Stimulated activated CD4-positive, alpha-beta T cell treated with anti-CD3 and anti-CD28 coated beads, TNF-alpha, amount 100 ng/mL, for 4 hours (primary cell): Measurements from ENCODE around the gene WNK4.

Experiments used
- DNase-seq, 3 experiments: peaks; one replicate each; pipeline ENCODE4 v3.0.0-alpha.2; 2020; ENCODE audit warnings: low read depth in 3 of 3

Gene WNK4

DNA sequence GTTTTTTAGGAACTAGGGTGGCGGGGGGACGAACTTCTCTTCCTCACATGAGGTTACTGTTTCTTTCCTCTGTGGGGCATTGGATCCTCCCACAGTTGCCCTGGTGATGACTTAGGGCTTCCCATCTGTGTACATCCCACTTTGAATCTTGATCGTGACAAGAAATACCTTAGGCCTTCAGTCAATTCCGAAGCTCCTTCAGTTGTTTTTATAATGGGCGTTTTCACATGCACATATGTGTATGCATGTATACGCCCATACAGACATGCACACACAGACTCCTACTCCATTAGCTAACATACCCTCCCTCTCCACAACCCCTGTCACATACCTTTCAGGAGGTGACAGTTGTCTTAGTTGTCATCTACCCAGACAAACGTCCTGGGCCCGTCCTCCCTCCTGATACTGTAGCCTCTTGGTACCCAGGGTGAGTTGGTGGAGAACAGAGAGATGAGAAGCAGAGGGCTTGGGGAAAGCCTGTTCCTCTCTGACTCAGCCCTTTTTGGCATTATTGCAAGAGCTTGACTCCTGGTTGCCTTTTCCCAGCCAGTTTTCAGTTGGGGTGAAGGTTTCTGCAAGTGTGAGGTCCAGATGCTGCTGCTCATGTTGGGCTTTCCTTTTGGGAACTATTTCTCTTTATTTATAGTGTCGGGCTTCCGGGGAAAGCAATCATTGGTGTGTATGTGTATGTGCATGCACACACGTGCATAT, 61.7 kb downstream of the WNK4 start:
- no peak for DNase-seq

DNA sequence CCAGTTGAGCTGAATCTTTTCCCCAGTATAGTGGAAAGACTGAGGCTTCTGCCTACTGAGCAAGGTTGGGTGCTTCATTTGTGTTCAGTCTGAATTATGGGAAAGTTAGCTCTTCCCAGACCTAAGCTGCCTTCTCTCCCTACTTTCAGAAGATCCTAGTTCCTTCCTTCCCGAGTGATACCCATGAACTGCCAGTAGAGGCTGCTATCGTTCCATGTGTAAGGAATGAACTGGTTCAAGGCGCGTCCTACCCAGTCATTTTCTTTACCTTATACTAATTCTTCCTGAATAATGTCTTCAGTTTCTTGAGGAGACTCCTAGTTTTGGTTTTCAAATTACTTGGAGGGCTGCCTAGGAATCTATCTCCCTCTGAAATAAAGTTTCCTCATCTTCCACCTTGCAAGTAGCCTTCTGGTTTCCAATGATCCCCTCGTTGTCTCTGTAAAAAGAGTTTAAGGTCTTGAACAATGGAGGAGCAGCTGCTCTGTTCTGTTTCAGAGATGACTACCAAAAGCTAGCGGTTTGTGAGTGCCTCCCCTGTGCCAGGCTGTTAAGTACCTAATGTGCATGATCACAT, 63.0 kb downstream of the WNK4 start:
- DNase-seq = no peak

GRCh38 chr17:42844271-42844670, 63.9 kb downstream of the WNK4 start, which contains the start of gene AOC2:
TSS of gene AOC2 (plus strand) at chr17:42844580. CDS start at chr17:42844627, 47 bp downstream.
- DNase-seq = no peak

DNA sequence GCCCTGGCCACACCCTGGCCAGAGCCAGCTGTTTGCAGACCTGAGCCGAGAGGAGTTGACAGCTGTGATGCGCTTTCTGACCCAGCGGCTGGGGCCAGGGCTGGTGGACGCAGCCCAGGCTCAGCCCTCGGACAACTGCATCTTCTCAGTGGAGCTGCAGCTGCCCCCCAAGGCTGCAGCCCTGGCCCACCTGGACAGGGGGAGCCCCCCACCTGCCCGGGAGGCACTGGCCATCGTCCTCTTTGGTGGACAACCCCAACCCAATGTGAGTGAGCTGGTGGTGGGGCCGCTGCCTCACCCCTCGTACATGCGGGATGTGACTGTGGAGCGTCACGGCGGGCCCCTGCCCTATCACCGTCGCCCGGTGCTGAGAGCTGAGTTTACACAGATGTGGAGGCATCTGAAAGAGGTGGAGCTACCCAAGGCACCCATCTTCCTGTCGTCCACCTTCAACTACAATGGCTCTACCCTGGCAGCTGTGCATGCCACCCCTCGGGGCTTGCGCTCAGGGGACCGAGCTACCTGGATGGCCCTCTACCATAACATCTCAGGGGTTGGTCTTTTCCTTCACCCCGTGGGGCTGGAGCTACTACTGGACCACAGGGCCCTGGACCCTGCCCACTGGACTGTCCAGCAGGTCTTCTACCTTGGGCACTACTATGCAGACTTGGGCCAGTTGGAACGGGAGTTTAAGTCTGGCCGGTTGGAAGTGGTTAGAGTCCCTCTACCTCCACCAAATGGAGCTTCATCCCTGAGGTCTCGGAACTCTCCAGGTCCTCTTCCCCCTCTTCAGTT, 64.5 kb downstream of the WNK4 start:
- no peak for DNase-seq

- no peak for DNase-seq
Observed at GRCh38 chr17:42845556-42845917, 65.1 kb downstream of the WNK4 start.

DNA sequence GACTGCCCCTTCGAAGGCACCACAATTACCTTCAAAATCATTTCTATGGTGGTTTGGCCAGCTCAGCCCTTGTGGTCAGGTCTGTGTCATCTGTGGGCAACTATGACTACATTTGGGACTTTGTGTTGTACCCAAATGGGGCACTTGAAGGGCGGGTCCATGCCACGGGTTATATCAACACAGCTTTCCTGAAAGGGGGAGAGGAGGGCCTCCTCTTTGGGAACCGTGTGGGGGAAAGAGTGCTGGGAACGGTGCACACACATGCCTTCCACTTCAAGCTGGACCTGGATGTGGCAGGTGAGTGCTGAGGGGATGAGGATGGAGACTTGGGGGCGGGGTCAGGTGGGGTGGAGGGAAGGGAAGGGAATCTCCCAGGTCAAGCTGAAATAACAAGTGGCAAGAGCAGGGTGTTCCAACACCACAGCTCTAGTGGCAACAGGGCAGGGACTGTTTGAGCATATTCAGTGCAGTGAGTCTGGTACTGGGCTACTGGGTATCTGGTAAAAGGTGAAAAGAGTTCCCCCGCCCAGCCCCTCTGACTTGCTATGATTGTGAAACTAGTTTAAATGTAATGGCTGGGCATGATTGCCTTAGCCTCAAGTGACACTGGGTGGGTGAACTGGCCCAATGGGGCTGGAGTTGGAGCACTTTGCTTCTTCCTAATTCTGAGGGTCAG, 65.6 kb downstream of the WNK4 start:
- DNase-seq = no peak
